Measurements from ENCODE around the gene KCNIP1.

GRCh38 chr5:170584450-170585058, 80.7 kb downstream of the KCNIP1 start:
- TF ChIP-seq, protein P1, sequence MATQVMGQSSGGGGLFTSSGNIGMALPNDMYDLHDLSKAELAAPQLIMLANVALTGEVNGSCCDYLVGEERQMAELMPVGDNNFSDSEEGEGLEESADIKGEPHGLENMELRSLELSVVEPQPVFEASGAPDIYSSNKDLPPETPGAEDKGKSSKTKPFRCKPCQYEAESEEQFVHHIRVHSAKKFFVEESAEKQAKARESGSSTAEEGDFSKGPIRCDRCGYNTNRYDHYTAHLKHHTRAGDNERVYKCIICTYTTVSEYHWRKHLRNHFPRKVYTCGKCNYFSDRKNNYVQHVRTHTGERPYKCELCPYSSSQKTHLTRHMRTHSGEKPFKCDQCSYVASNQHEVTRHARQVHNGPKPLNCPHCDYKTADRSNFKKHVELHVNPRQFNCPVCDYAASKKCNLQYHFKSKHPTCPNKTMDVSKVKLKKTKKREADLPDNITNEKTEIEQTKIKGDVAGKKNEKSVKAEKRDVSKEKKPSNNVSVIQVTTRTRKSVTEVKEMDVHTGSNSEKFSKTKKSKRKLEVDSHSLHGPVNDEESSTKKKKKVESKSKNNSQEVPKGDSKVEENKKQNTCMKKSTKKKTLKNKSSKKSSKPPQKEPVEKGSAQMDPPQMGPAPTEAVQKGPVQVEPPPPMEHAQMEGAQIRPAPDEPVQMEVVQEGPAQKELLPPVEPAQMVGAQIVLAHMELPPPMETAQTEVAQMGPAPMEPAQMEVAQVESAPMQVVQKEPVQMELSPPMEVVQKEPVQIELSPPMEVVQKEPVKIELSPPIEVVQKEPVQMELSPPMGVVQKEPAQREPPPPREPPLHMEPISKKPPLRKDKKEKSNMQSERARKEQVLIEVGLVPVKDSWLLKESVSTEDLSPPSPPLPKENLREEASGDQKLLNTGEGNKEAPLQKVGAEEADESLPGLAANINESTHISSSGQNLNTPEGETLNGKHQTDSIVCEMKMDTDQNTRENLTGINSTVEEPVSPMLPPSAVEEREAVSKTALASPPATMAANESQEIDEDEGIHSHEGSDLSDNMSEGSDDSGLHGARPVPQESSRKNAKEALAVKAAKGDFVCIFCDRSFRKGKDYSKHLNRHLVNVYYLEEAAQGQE (IDR thresholded peaks at IDR 0.05; ENCODE audit: borderline replicate concordance), result no peak
- TF ChIP-seq, protein P2, sequence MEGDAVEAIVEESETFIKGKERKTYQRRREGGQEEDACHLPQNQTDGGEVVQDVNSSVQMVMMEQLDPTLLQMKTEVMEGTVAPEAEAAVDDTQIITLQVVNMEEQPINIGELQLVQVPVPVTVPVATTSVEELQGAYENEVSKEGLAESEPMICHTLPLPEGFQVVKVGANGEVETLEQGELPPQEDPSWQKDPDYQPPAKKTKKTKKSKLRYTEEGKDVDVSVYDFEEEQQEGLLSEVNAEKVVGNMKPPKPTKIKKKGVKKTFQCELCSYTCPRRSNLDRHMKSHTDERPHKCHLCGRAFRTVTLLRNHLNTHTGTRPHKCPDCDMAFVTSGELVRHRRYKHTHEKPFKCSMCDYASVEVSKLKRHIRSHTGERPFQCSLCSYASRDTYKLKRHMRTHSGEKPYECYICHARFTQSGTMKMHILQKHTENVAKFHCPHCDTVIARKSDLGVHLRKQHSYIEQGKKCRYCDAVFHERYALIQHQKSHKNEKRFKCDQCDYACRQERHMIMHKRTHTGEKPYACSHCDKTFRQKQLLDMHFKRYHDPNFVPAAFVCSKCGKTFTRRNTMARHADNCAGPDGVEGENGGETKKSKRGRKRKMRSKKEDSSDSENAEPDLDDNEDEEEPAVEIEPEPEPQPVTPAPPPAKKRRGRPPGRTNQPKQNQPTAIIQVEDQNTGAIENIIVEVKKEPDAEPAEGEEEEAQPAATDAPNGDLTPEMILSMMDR (IDR thresholded peaks at IDR 0.05; ENCODE audit: poor library complexity, severe bottlenecking), result no peak
